Fibroblast of skin of left biceps (primary cell): ENCODE results near the gene ISOC2.
A peak's percentile ranks its signal among the peaks of the same experiment; 100 is the strongest.
"Not testable (repeated sequence)": the region's sequence is repeated elsewhere in the genome, so short reads cannot be mapped to it uniquely, and the experiment has no call there.

ENCODE experiments used
- DNase-seq, 2 experiments: peaks; one replicate each; pipeline ENCODE4 v3.0.0-alpha.2; 2013; ENCODE audit warnings: low read depth in 2 of 2

ISOC2 gene

GRCh38 chr19:55408533-55408872 is 52.9 kb downstream of the ISOC2 start:
- DNase-seq, result no peak

- DNase-seq, result peak; percentile 99
Observed at GRCh38 chr19:55407800-55408532, 53.5 kb downstream of the ISOC2 start.

- not testable (repeated sequence) for DNase-seq
Observed at GRCh38 chr19:55407550-55407799, 54.0 kb downstream of the ISOC2 start, which contains the start of gene UBE2S. UBE2S (minus strand) TSS chr19:55407788; CDS start chr19:55407589, 199 bp downstream.

- DNase-seq, result no peak
Observed at GRCh38 chr19:55406826-55407549, 54.5 kb downstream of the ISOC2 start.

GRCh38 chr19:55406091-55406825 is 55.2 kb downstream of the ISOC2 start:
- no peak for DNase-seq

- no peak for DNase-seq
Observed at GRCh38 chr19:55405638-55406037, 55.8 kb downstream of the ISOC2 start.
